Tibial nerve (tissue), 4 donors: ENCODE results near the gene ZP1.

Source experiments
- EP300 ChIP-seq, 2 donors: sonication (generic); formaldehyde crosslinking; IDR thresholded peaks; one replicate each; pipeline ENCODE4 v1.6.1; 2017; ENCODE audit warnings: antibody characterized with exemption in 2 of 2, mild to moderate bottlenecking in 1 of 2
- POLR2A ChIP-seq, 2 donors: fragments of 450-650 bp; IDR thresholded peaks; one replicate each; pipeline ENCODE4 v1.6.1; 2017; ENCODE audit warnings: antibody characterized with exemption in 2 of 2, mild to moderate bottlenecking in 2 of 2, moderate library complexity in 2 of 2
- TF ChIP-seq, protein P1 (sequence below), 5 experiments: fragments of 200-600 bp in 3 of 5; fragments of 450-650 bp in 2 of 5; sonication (generic) in 3 of 5; IDR thresholded peaks; one replicate each; pipeline ENCODE4 v1.5.1; 2016 to 2019; ENCODE audit warnings: antibody characterized with exemption in 5 of 5, mild to moderate bottlenecking in 3 of 5, moderate library complexity in 2 of 5

DNA sequence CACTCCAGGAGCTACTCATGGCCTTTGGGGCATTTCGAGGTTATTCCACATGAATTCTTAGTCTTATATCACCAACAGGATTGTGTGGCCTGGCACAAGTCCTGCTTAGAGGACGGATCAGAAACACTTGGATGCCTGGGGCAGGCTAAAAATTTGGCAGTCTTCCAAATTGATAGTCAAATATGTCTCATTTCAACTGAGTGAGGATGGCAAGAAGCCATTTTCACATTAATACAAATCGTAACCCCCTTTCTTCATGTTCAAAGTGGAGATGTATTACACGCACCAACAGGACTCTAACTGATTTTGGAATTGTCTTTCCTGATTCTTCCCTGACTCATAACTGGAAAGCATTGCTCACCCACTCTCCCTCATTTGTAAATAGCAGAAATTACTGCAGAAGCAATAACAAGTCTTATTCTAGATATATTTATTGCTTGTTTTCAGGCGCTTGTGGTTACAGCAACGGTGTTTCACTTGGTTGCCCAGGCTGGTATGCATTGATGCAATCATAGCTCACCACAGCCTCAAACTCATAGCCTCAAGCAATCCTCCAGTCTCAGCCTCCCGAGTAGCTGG lies 35.8 kb upstream of the ZP1 start:
- TF ChIP-seq, protein P1, sequence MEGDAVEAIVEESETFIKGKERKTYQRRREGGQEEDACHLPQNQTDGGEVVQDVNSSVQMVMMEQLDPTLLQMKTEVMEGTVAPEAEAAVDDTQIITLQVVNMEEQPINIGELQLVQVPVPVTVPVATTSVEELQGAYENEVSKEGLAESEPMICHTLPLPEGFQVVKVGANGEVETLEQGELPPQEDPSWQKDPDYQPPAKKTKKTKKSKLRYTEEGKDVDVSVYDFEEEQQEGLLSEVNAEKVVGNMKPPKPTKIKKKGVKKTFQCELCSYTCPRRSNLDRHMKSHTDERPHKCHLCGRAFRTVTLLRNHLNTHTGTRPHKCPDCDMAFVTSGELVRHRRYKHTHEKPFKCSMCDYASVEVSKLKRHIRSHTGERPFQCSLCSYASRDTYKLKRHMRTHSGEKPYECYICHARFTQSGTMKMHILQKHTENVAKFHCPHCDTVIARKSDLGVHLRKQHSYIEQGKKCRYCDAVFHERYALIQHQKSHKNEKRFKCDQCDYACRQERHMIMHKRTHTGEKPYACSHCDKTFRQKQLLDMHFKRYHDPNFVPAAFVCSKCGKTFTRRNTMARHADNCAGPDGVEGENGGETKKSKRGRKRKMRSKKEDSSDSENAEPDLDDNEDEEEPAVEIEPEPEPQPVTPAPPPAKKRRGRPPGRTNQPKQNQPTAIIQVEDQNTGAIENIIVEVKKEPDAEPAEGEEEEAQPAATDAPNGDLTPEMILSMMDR (IDR thresholded peaks at IDR 0.05): no peak
- TF ChIP-seq POLR2A (IDR thresholded peaks at IDR 0.05) (no peak), EP300 (IDR thresholded peaks at IDR 0.05) (no peak)
